GM23338 (cell line): ENCODE data around the gene PTH2. TPM values are rescaled to one million over a fixed set of nuclear protein-coding genes. Genes with fewer than 3 reads are reported as not detected.

ENCODE experiments used
- ATAC-seq: fragments of 200-7000 bp; cut with Tn5 transposase; 3 replicates; pipeline ENCODE4 v1.9.1; 2020
- DNase-seq: peaks from one replicate; pipeline ENCODE4 v3.0.0-alpha.2; 2015; ENCODE audit warnings: low spot score
- H2AFZ ChIP-seq: fragments of 200-600 bp; sonication (generic); 2 replicates; pipeline ENCODE4 v1.8.0; 2016; ENCODE audit warnings: antibody characterized with exemption, mild to moderate bottlenecking, moderate library complexity
- H3F3A ChIP-seq: fragments of 200-600 bp; sonication (generic); replicated peaks from 2 replicates; pipeline ENCODE4 v1.8.0; 2017; ENCODE audit warnings: antibody characterized with exemption, mixed run types, low read depth
- H3K27ac ChIP-seq: fragments of 200-600 bp; sonication (generic); 2 replicates; pipeline ENCODE4 v1.6.1; 2016; ENCODE audit warnings: low read depth
- H3K27me3 ChIP-seq: fragments of 200-600 bp; sonication (generic); 2 replicates; pipeline ENCODE4 v1.8.0; 2016; ENCODE audit warnings: mild to moderate bottlenecking, mixed run types, moderate library complexity; ENCODE audit not compliant: insufficient read depth
- H3K36me3 ChIP-seq: fragments of 200-600 bp; sonication (generic); 2 replicates; pipeline ENCODE4 v1.8.0; 2016; ENCODE audit warnings: mild to moderate bottlenecking; ENCODE audit not compliant: insufficient read depth
- H3K4me1 ChIP-seq: fragments of 200-600 bp; sonication (generic); 2 replicates; pipeline ENCODE4 v1.8.0; 2016; ENCODE audit warnings: mild to moderate bottlenecking, moderate library complexity; ENCODE audit not compliant: insufficient read depth
- H3K4me2 ChIP-seq: fragments of 200-600 bp; sonication (generic); 2 replicates; pipeline ENCODE4 v1.7.1; 2017; ENCODE audit warnings: mixed run types
- H3K4me3 ChIP-seq: fragments of 200-600 bp; sonication (generic); 2 replicates; pipeline ENCODE4 v1.6.1; 2016; ENCODE audit warnings: mixed run types
- H3K79me2 ChIP-seq: fragments of 200-600 bp; sonication (generic); replicated peaks from 2 replicates; pipeline ENCODE4 v1.8.0; 2017; ENCODE audit warnings: mild to moderate bottlenecking; ENCODE audit not compliant: insufficient read depth
- H3K9me2 ChIP-seq: fragments of 200-600 bp; sonication (generic); 2 replicates; pipeline ENCODE4 v1.8.0; 2017; ENCODE audit not compliant: insufficient read depth
- H4K20me1 ChIP-seq: fragments of 200-600 bp; sonication (generic); replicated peaks from 2 replicates; pipeline ENCODE4 v1.8.0; 2017; ENCODE audit warnings: mild to moderate bottlenecking; ENCODE audit not compliant: insufficient read depth
- H3K27ac Mint-ChIP-seq: 2 replicates; pipeline ENCODE4 v1.8.0; 2020; ENCODE audit warnings: inconsistent platforms, mild to moderate bottlenecking, moderate library complexity, mixed read lengths
- H3K27me3 Mint-ChIP-seq: 3 replicates; pipeline ENCODE4 v1.8.0; 2022; ENCODE audit warnings: low read depth, mild to moderate bottlenecking, moderate library complexity, mixed read lengths, inconsistent platforms; ENCODE audit not compliant: insufficient read depth, poor library complexity
- H3K36me3 Mint-ChIP-seq: 3 replicates; pipeline ENCODE4 v1.8.0; 2021; ENCODE audit warnings: low read depth, mild to moderate bottlenecking, inconsistent platforms, moderate library complexity, mixed read lengths
- H3K4me1 Mint-ChIP-seq: 3 replicates; pipeline ENCODE4 v1.8.0; 2020; ENCODE audit warnings: mild to moderate bottlenecking, inconsistent platforms, mixed read lengths
- H3K4me3 Mint-ChIP-seq: 3 replicates; pipeline ENCODE4 v1.8.0; 2021; ENCODE audit warnings: moderate library complexity, mild to moderate bottlenecking, inconsistent platforms, mixed read lengths
- H3K9me3 Mint-ChIP-seq: 3 replicates; pipeline ENCODE4 v1.8.0; 2020; ENCODE audit warnings: moderate library complexity, mild to moderate bottlenecking, inconsistent platforms, mixed read lengths
- CREB1 ChIP-seq: fragments of 250-450 bp; sonication (Bioruptor Pico); IDR thresholded peaks from 2 replicates; pipeline ENCODE4 v1.5.0; 2020; ENCODE audit warnings: low read depth, mild to moderate bottlenecking, moderate library complexity
- ETS1 ChIP-seq: IDR thresholded peaks from 2 replicates; pipeline ENCODE4 v1.6.1; 2016; ENCODE audit warnings: antibody characterized with exemption
- EZH2phosphoT487 ChIP-seq: fragments of 200-600 bp; sonication (generic); IDR thresholded peaks from one replicate; pipeline ENCODE4 v1.8.1; 2018; ENCODE audit warnings: antibody characterized with exemption; ENCODE audit not compliant: unreplicated experiment
- JUNB ChIP-seq: IDR thresholded peaks from one replicate; pipeline ENCODE4 v1.6.1; 2016; ENCODE audit warnings: antibody characterized with exemption; ENCODE audit not compliant: unreplicated experiment
- REST ChIP-seq: IDR thresholded peaks from one replicate; pipeline ENCODE4 v1.6.1; 2018; ENCODE audit warnings: antibody characterized with exemption; ENCODE audit not compliant: unreplicated experiment
- STAT1 ChIP-seq: IDR thresholded peaks from one replicate; pipeline ENCODE4 v1.6.1; 2016; ENCODE audit warnings: antibody characterized with exemption; ENCODE audit not compliant: unreplicated experiment
- ZNF114 ChIP-seq: fragments of 250-450 bp; sonication (Bioruptor Pico); IDR thresholded peaks from 2 replicates; pipeline ENCODE4 v1.5.0; 2020; ENCODE audit warnings: mild to moderate bottlenecking, moderate library complexity
- polyA plus RNA-seq: library from polyadenylated mRNA; unstranded; fragments of >200 nt; fragmentation: Nextera tagmentation; extraction: Ambion mirVana; gene quantifications from 2 replicates; pipeline ENCODE4 v1.2.1, GENCODE V29; 2016
- total RNA-seq: library from RNA; depleted of rRNA; stranded (reverse); fragments of >200 nt; shearing (Covaris generic); gene quantifications from 2 replicates; pipeline ENCODE4 v1.2.3, GENCODE V29; 2014

The PTH2 gene
- total and polyA plus RNA-seq, 2 experiments from 2014 or later: 1.6 TPM; not detected in 1

DNA sequence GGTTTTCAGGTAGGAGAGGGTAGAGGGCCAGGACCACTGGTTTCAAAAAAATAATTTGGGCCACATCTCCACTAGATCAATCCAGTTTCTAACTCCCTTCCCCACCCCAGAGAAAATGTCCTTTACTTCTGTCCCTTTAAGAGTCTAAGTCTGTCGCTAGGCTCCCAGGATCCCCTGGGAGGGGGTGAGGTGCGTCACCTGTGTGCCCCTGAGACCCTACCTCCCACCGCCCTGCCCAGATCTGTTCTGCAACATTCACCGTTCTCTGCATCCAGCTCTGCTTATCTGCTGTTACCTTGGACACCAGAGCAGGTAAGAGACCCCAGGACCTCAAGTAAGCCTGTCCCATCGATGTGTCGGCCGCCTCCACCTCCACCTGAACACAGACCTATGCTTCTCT, 1.9 kb upstream of the PTH2 start, which contains the start of gene GFY:
GFY (plus strand) TSS at position 211 of the 400 bp plus-strand sequence. CDS start 1,043 bp downstream, outside the sequence.
- Mint-ChIP-seq H3K4me3 (peak within 1 kb of the TSS; percentile 60), H3K36me3 (no peaks in the 10 kb centered on the region; the same call in 2 of the 3 replicates), H3K9me3 (peaks cover 3% of the 10 kb centered on the region), H3K4me1 (peaks cover 66% of the 10 kb centered on the region), H3K27me3 (peaks cover 79% of the 10 kb centered on the region), H3K27ac (no peak within 1 kb of the TSS)
- Histone ChIP-seq H3F3A (peaks cover 43% of the 10 kb centered on the region), H3K27me3 (peaks cover 79% of the 10 kb centered on the region), H3K9me2 (no peaks in the 10 kb centered on the region), H3K4me1 (peaks cover 50% of the 10 kb centered on the region), H3K4me2 (peak within 1 kb of the TSS; percentile 64), H3K79me2 (no peaks in the 10 kb centered on the region), H3K27ac (no peak within 1 kb of the TSS), H3K36me3 (no peaks in the 10 kb centered on the region), H2AFZ (no peak within 1 kb of the TSS), H3K4me3 (peak within 1 kb of the TSS; percentile 48), H4K20me1 (peaks cover 4% of the 10 kb centered on the region; the same call in 1 of the 2 replicates)
- ATAC-seq (no peak), DNase-seq (no peak)
- TF ChIP-seq JUNB (no peak), STAT1 (no peak), ETS1 (no peak), CREB1 (CRISPR knock-in tag) (no peak)

GRCh38 chr19:49423985-49424303, 703 bp upstream of the PTH2 start:
- H3K27me3 ChIP-seq: peaks cover 68% of the 10 kb centered on the region
- no peak for ATAC-seq
- H3K36me3 Mint-ChIP-seq: no peaks in the 10 kb centered on the region; the same call in 2 of the 3 replicates
- H3K9me2 ChIP-seq: no peaks in the 10 kb centered on the region
- peaks cover 34% of the 10 kb centered on the region for H3F3A ChIP-seq
- no peak for DNase-seq
- H2AFZ ChIP-seq: peak overlapping the region; percentile 96; the same call in 1 of the 2 replicates
- H3K27me3 Mint-ChIP-seq: peaks cover 78% of the 10 kb centered on the region
- TF ChIP-seq STAT1 (no peak), REST (no peak), EZH2phosphoT487 (no peak), ZNF114 (CRISPR knock-in tag) (no peak)
- no peaks in the 10 kb centered on the region for H3K36me3 ChIP-seq
- peak overlapping the region; percentile 32; the same call in 2 of the 3 replicates for H3K4me3 Mint-ChIP-seq
- peak overlapping the region; percentile 84 for H3K4me2 ChIP-seq
- H3K27ac ChIP-seq: no peak overlapping the region
- H3K4me1 Mint-ChIP-seq: peaks cover 66% of the 10 kb centered on the region
- no peak overlapping the region for H3K27ac Mint-ChIP-seq
- H4K20me1 ChIP-seq: peaks cover 4% of the 10 kb centered on the region; the same call in 1 of the 2 replicates
- no peaks in the 10 kb centered on the region for H3K79me2 ChIP-seq
- H3K9me3 Mint-ChIP-seq: peaks cover 3% of the 10 kb centered on the region
- peak overlapping the region; percentile 61 for H3K4me3 ChIP-seq
- H3K4me1 ChIP-seq: peaks cover 46% of the 10 kb centered on the region
